GM12878 (cell line): ENCODE results near the gene TOR2A.

ENCODE experiments used
- BMI1 ChIP-seq: fragments of 450-650 bp; IDR thresholded peaks from 2 replicates; pipeline ENCODE4 v1.6.1; 2016; ENCODE audit warnings: mild to moderate bottlenecking, moderate library complexity, borderline replicate concordance
- EED ChIP-seq: sonication (generic); IDR thresholded peaks from 2 replicates; pipeline ENCODE4 v1.6.1; 2016; ENCODE audit warnings: antibody characterized with exemption, low read depth
- EP300 ChIP-seq, 2 experiments: fragments of 150-350 bp in 1 of 2; IDR thresholded peaks; 2 replicates each; pipeline ENCODE4 v1.6.1; 2011 to 2012; ENCODE audit warnings: low read depth in 2 of 2, low read length in 2 of 2, borderline replicate concordance in 1 of 2, improper control_type of control experiment in 1 of 2, inconsistent platforms in 1 of 2; ENCODE audit not compliant: control insufficient read depth in 1 of 2
- FOXM1 ChIP-seq: IDR thresholded peaks from 2 replicates; pipeline ENCODE4 v1.6.1; 2012; ENCODE audit warnings: low read depth, mild to moderate bottlenecking, inconsistent platforms, low read length, moderate library complexity
- NFYB ChIP-seq: IDR thresholded peaks from 2 replicates; pipeline ENCODE4 v1.6.1; 2011; ENCODE audit warnings: low read depth, mild to moderate bottlenecking, low read length, improper control_type of control experiment, moderate library complexity; ENCODE audit not compliant: insufficient read depth
- POLR2AphosphoS5 ChIP-seq: IDR thresholded peaks from 2 replicates; pipeline ENCODE4 v1.6.1; 2011; ENCODE audit warnings: mild to moderate bottlenecking, low read length, inconsistent platforms
- SUZ12 ChIP-seq: fragments of 200-600 bp; sonication (generic); IDR thresholded peaks from one replicate; pipeline ENCODE4 v1.6.1; 2018; ENCODE audit warnings: antibody characterized with exemption, mild to moderate bottlenecking; ENCODE audit not compliant: unreplicated experiment
- TAF1 ChIP-seq: IDR thresholded peaks from 2 replicates; pipeline ENCODE4 v1.6.1; 2011; ENCODE audit warnings: mild to moderate bottlenecking, low read depth, low read length, borderline replicate concordance
- ZNF207 ChIP-seq: fragments of 450-650 bp; IDR thresholded peaks from 2 replicates; pipeline ENCODE4 v1.6.1; 2014; ENCODE audit warnings: antibody characterized with exemption, mild to moderate bottlenecking, borderline replicate concordance
- ZNF274 ChIP-seq: IDR thresholded peaks from one replicate; pipeline ENCODE4 v1.8.0; 2011; ENCODE audit not compliant: insufficient read length, insufficient read depth
- ZNF622 ChIP-seq: fragments of 450-650 bp; IDR thresholded peaks from 2 replicates; pipeline ENCODE4 v1.6.1; 2017; ENCODE audit warnings: mild to moderate bottlenecking, inconsistent platforms
- TF ChIP-seq, protein P1 (sequence below), 3 experiments: IDR thresholded peaks in 2 of 3; conservative IDR thresholded peaks in 1 of 3; 2 replicates each; pipeline ENCODE4 v1.5.1; 2011; ENCODE audit warnings: low read depth in 3 of 3, low read length in 3 of 3, mild to moderate bottlenecking in 3 of 3, control low read depth in 2 of 3, moderate library complexity in 2 of 3, inconsistent platforms in 1 of 3, mixed read lengths in 1 of 3; ENCODE audit not compliant: control insufficient read depth in 2 of 3, insufficient read depth in 1 of 3; ENCODE audit errors: extremely low read depth in 1 of 3
- TF ChIP-seq, protein P2 (sequence below): fragments of 150-350 bp; IDR thresholded peaks from 2 replicates; pipeline ENCODE4 v1.6.1; 2016; ENCODE audit warnings: low read depth, low read length
- TF ChIP-seq, protein P3 (sequence below): fragments of 450-650 bp; conservative IDR thresholded peaks from 2 replicates; pipeline ENCODE4 v1.6.1; 2017; ENCODE audit warnings: mild to moderate bottlenecking, moderate library complexity

DNA sequence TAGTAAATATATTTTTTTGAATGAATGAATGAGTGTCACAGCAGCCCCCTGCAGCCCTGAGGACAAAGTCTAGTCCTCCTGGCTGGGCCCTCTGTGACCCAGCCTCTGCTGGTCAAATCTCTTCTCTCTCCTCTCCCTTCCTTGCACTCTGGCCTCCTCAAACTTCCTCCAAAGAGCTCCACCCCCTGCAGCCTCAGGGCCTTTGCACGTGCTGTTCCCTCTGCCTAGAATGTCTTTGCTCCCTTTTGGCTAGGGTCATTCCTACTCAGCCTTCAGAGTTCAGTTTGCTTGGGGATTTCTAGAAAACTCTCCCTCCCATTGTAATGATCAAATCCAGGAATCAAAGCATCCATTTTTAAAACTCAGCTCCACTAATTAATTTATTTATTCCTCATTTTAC is 30.3 kb upstream of the TOR2A start:
- TF ChIP-seq NFYB = no peak
- TF ChIP-seq, protein P1, sequence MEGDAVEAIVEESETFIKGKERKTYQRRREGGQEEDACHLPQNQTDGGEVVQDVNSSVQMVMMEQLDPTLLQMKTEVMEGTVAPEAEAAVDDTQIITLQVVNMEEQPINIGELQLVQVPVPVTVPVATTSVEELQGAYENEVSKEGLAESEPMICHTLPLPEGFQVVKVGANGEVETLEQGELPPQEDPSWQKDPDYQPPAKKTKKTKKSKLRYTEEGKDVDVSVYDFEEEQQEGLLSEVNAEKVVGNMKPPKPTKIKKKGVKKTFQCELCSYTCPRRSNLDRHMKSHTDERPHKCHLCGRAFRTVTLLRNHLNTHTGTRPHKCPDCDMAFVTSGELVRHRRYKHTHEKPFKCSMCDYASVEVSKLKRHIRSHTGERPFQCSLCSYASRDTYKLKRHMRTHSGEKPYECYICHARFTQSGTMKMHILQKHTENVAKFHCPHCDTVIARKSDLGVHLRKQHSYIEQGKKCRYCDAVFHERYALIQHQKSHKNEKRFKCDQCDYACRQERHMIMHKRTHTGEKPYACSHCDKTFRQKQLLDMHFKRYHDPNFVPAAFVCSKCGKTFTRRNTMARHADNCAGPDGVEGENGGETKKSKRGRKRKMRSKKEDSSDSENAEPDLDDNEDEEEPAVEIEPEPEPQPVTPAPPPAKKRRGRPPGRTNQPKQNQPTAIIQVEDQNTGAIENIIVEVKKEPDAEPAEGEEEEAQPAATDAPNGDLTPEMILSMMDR (IDR thresholded peaks at IDR 0.05 in 2 of 3, conservative IDR thresholded peaks at IDR 0.05 in 1 of 3; ENCODE audit: control insufficient read depth in 2 of 3, extremely low read depth in 1 of 3, insufficient read depth in 1 of 3, low read depth in 3 of 3, low read length in 3 of 3) = no peak
- no peak for TF ChIP-seq ZNF622
- TF ChIP-seq TAF1 = no peak
- no peak for TF ChIP-seq ZNF274
- TF ChIP-seq FOXM1 = no peak
- TF ChIP-seq, protein P2, sequence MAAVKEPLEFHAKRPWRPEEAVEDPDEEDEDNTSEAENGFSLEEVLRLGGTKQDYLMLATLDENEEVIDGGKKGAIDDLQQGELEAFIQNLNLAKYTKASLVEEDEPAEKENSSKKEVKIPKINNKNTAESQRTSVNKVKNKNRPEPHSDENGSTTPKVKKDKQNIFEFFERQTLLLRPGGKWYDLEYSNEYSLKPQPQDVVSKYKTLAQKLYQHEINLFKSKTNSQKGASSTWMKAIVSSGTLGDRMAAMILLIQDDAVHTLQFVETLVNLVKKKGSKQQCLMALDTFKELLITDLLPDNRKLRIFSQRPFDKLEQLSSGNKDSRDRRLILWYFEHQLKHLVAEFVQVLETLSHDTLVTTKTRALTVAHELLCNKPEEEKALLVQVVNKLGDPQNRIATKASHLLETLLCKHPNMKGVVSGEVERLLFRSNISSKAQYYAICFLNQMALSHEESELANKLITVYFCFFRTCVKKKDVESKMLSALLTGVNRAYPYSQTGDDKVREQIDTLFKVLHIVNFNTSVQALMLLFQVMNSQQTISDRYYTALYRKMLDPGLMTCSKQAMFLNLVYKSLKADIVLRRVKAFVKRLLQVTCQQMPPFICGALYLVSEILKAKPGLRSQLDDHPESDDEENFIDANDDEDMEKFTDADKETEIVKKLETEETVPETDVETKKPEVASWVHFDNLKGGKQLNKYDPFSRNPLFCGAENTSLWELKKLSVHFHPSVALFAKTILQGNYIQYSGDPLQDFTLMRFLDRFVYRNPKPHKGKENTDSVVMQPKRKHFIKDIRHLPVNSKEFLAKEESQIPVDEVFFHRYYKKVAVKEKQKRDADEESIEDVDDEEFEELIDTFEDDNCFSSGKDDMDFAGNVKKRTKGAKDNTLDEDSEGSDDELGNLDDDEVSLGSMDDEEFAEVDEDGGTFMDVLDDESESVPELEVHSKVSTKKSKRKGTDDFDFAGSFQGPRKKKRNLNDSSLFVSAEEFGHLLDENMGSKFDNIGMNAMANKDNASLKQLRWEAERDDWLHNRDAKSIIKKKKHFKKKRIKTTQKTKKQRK = no peak
- TF ChIP-seq EP300 (IDR thresholded peaks at IDR 0.05; ENCODE audit: borderline replicate concordance in 1 of 2, control insufficient read depth in 1 of 2, low read depth in 2 of 2, low read length in 2 of 2) = no peak
- TF ChIP-seq, protein P3, sequence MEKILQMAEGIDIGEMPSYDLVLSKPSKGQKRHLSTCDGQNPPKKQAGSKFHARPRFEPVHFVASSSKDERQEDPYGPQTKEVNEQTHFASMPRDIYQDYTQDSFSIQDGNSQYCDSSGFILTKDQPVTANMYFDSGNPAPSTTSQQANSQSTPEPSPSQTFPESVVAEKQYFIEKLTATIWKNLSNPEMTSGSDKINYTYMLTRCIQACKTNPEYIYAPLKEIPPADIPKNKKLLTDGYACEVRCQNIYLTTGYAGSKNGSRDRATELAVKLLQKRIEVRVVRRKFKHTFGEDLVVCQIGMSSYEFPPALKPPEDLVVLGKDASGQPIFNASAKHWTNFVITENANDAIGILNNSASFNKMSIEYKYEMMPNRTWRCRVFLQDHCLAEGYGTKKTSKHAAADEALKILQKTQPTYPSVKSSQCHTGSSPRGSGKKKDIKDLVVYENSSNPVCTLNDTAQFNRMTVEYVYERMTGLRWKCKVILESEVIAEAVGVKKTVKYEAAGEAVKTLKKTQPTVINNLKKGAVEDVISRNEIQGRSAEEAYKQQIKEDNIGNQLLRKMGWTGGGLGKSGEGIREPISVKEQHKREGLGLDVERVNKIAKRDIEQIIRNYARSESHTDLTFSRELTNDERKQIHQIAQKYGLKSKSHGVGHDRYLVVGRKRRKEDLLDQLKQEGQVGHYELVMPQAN = no peak
- TF ChIP-seq EED = no peak
- TF ChIP-seq POLR2AphosphoS5 = no peak
- TF ChIP-seq BMI1 = no peak
- no peak for TF ChIP-seq SUZ12
- no peak for TF ChIP-seq ZNF207
